Measurements from ENCODE around the gene FXR1.

DNA sequence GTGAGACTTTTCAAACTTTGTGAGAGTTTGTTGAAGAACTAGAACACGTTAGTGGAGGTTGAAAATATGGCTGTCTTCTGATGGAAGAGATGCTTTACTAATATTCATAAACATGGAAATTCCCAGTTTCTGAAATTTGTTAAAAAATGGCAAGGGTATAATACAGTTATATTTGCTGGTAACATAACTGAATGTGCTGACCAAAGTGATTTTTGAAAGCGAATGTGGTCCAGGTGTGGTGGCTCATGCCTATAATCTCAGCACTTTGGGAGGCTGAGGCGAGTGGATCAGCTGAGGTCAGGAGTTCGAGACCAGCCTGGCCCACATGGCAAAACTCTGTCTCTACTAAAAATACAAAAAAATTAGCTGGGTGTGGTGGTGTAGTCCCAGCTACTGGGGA is 18.1 kb downstream of the FXR1 start:
- TF ChIP-seq POLR2A (IDR thresholded peaks at IDR 0.05) (no peak), CTCF (IDR thresholded peaks at IDR 0.05) (no peak)

Measured in breast epithelium (tissue), 3 donors.